ENCODE results near the gene GKN2. TPM values are rescaled to one million over a fixed set of nuclear protein-coding genes. Genes with fewer than 3 reads are reported as not detected.

GKN2 gene
- polyA plus RNA-seq, 2 of the 4 experiments (the other 2 are of a cell fraction) = 0.93 to 3.7 TPM

GRCh38 chr2:68926796-68927195 is 25.9 kb downstream of the GKN2 start:
- Histone ChIP-seq H3K27ac (peak overlapping the region in 1 of 2 experiments; percentile 72; a peak in 3 of 6 replicates), H3K4me3 (no peak overlapping the region), H3K4me2 (peak overlapping the region; percentile 7; the same call in 2 of the 3 replicates), H3K9me3 (no peaks in the 10 kb centered on the region), H3K4me1 (peaks cover 11% of the 10 kb centered on the region)
- ATAC-seq (peak in 1 of 2 experiments; percentile 61; a peak in 3 of 6 replicates), FAIRE-seq (no peak), DNase-seq (ENCODE audit: low read depth in 1 of 2, low spot score in 1 of 2) (no peak)
- TF ChIP-seq MAX (IDR thresholded peaks at IDR 0.05) (0 out of 2 replicates have a peak, but pooled peaks have one; percentile 17), HEYL (CRISPR knock-in tag; IDR thresholded peaks at IDR 0.05) (no peak)
- POLR2A ChIA-PET = no interaction called here
- WGBS (ENCODE audit: missing lambda C conversion rate) = 50% methylated on average over 4 of the region's 4 CpGs
- CTCF ChIA-PET = interaction anchor here (1.0 to 11.6 kb wide), 15 partner anchors 9 to 462 kb away, joined by 3 to 227 read pairs (median 40); partner anchors contain the start of genes APLF and FBXO48

GRCh38 chr2:68925295-68925896 is 27.3 kb downstream of the GKN2 start:
- POLR2A ChIA-PET = interaction anchor here (1.0 to 1.1 kb wide), 2 partner anchors 216 to 462 kb away, joined by 3 to 6 read pairs; no protein-coding TSS in a partner anchor
- CTCF ChIA-PET = interaction anchor here (0.5 to 11.6 kb wide), 76 partner anchors 10 to 637 kb away, joined by 3 to 227 read pairs (median 5); partner anchors contain the start of genes APLF, ARHGAP25, BMP10 and FBXO48
- peak; percentile 72 to 86; a peak in 5 of 6 replicates for ATAC-seq
- FAIRE-seq = peak; percentile 84
- H3K4me3 ChIP-seq = no peak overlapping the region
- H3K4me1 ChIP-seq = peaks cover 23% of the 10 kb centered on the region
- H3K4me2 ChIP-seq = peak overlapping the region; percentile 37; the same call in 2 of the 3 replicates
- H3K27ac ChIP-seq = peak overlapping the region in 1 of 2 experiments; percentile 72; a peak in 2 of 6 replicates
- no peaks in the 10 kb centered on the region for H3K9me3 ChIP-seq
- WGBS (ENCODE audit: missing lambda C conversion rate) = 42% methylated on average over 9 of the region's 9 CpGs
- peak; percentile 68 to 78 for DNase-seq (ENCODE audit: low read depth in 1 of 2, low spot score in 1 of 2)
- TF ChIP-seq MAFK (IDR thresholded peaks at IDR 0.05; ENCODE audit: partially characterized antibody) (peak; percentile 22), CHD4 (IDR thresholded peaks at IDR 0.05; ENCODE audit: borderline replicate concordance) (no peak), SMC3 (IDR thresholded peaks at IDR 0.05) (peak; percentile 94), ZNF302 (CRISPR knock-in tag; IDR thresholded peaks at IDR 0.05) (no peak), CTCF (IDR thresholded peaks at IDR 0.05) (peak; percentile 98), ESRRA (IDR thresholded peaks at IDR 0.05; ENCODE audit: borderline replicate concordance, low read length) (no peak), FOSL2 (IDR thresholded peaks at IDR 0.05) (no peak), FOSL2 (CRISPR knock-in tag; IDR thresholded peaks at IDR 0.05) (peak; percentile 9; the same call in 1 of the 2 replicates), RAD21 (conservative IDR thresholded peaks at IDR 0.05 in 1 of 2, IDR thresholded peaks at IDR 0.05 in 1 of 2) (peak; percentile 97)

GRCh38 chr2:68921646-68922045 is 31.0 kb downstream of the GKN2 start:
- 40% methylated on average over 4 of the region's 4 CpGs for WGBS (ENCODE audit: missing lambda C conversion rate)
- peaks cover 18% of the 10 kb centered on the region for H3K4me1 ChIP-seq
- TF ChIP-seq ZSCAN20 (CRISPR knock-in tag; IDR thresholded peaks at IDR 0.05) (no peak), FOSL2 (IDR thresholded peaks at IDR 0.05) (no peak), FOSL2 (CRISPR knock-in tag; IDR thresholded peaks at IDR 0.05) (peak; percentile 28; the same call in 1 of the 2 replicates), NFE2L2 (conservative IDR thresholded peaks at IDR 0.05; ENCODE audit: low read length) (no peak), MAFK (IDR thresholded peaks at IDR 0.05; ENCODE audit: partially characterized antibody) (no peak), REST (IDR thresholded peaks at IDR 0.05) (no peak), NPAS2 (CRISPR knock-in tag; IDR thresholded peaks at IDR 0.05; ENCODE audit: borderline replicate concordance) (no peak)
- CTCF ChIA-PET = interaction anchor here (0.7 to 11.6 kb wide), 5 partner anchors 13 to 457 kb away, joined by 3 to 227 read pairs (median 4); partner anchors contain the start of genes APLF and FBXO48
- no peaks in the 10 kb centered on the region for H3K9me3 ChIP-seq
- DNase-seq (ENCODE audit: low read depth in 1 of 2, low spot score in 1 of 2) = peak in 1 of 2 experiments; percentile 46
- H3K27ac ChIP-seq = no peak overlapping the region
- POLR2A ChIA-PET = no interaction called here
- no peak for FAIRE-seq
- H3K4me2 ChIP-seq = no peak overlapping the region
- ATAC-seq = no peak; a peak in 2 of 6 replicates
- H3K4me3 ChIP-seq = no peak overlapping the region
